Heart left ventricle (tissue), 16 donors: ENCODE data around the gene CERS1. TPM values are rescaled to one million over a fixed set of nuclear protein-coding genes. Genes with fewer than 3 reads are reported as not detected.

Source experiments
- ATAC-seq, 4 donors: fragments of 200-7000 bp; cut with Tn5 transposase; one replicate each; pipeline ENCODE4 v1.9.1; 2020 to 2022; ENCODE audit warnings: moderate library complexity in 4 of 4, mild to moderate bottlenecking in 3 of 4, moderate number of reproducible peaks in 1 of 4
- DNase-seq, 5 donors: peaks; one replicate each; pipeline ENCODE4 v3.0.0-alpha.2; 2020
- H3K27ac ChIP-seq, 12 donors: fragments of 200-600 bp; sonication (generic) in 4 of 12; one replicate each; pipeline versions ENCODE4 v1.5.0 to v1.8.0; 2016 to 2022; ENCODE audit warnings: mild to moderate bottlenecking in 2 of 12
- H3K27me3 ChIP-seq, 9 donors: fragments of 200-600 bp; sonication (generic) in 2 of 9; one replicate each; pipeline versions ENCODE4 v1.5.1 to v1.8.0; 2016 to 2022; ENCODE audit warnings: mild to moderate bottlenecking in 3 of 9
- H3K36me3 ChIP-seq, 9 donors: fragments of 200-600 bp; sonication (generic) in 2 of 9; one replicate each; pipeline versions ENCODE4 v1.5.0 to v1.8.0; 2018 to 2022; ENCODE audit warnings: mild to moderate bottlenecking in 2 of 9
- H3K4me1 ChIP-seq, 12 donors: fragments of 200-600 bp; sonication (generic) in 4 of 12; one replicate each; pipeline versions ENCODE4 v1.5.0 to v1.8.0; 2016 to 2022; ENCODE audit warnings: mild to moderate bottlenecking in 3 of 12
- H3K4me3 ChIP-seq, 12 donors: fragments of 200-600 bp; sonication (generic) in 4 of 12; one replicate each; pipeline versions ENCODE4 v1.5.0 to v1.8.0; 2017 to 2022; ENCODE audit warnings: mild to moderate bottlenecking in 9 of 12, moderate library complexity in 4 of 12
- H3K9me3 ChIP-seq, 12 donors: fragments of 200-600 bp; sonication (generic) in 4 of 12; one replicate each; pipeline versions ENCODE4 v1.5.0 to v1.8.0; 2016 to 2022; ENCODE audit warnings: mild to moderate bottlenecking in 1 of 12
- POLR2A ChIP-seq, 2 donors: fragments of 450-650 bp; IDR thresholded peaks; one replicate each; pipeline ENCODE4 v1.6.1; 2017; ENCODE audit warnings: antibody characterized with exemption in 2 of 2, mild to moderate bottlenecking in 2 of 2, moderate library complexity in 2 of 2
- WGBS, 4 donors: extraction: QIAGEN DNeasy Blood & Tissue Kit in 2 of 4; methylation state at CpG; one replicate each; pipeline versions ENCODE4 v1.1.5 to v1.1.7; 2013 to 2018; 5-methylcytosine and 5-hydroxymethylcytosine counted together
- intact Hi-C, 10 donors: fragments of 100-400 bp; cut with DNase I; formaldehyde crosslinking; loops; one replicate each; pipeline versions ENCODE4 v1.11.1 to v1.14.2; 2022
- polyA plus RNA-seq, 2 donors: library from polyadenylated mRNA; stranded (reverse); fragments of 200-250 nt; gene quantifications; one replicate each; pipeline ENCODE4 v1.2.3, GENCODE V29; 2013
- total RNA-seq, 9 donors: library from RNA; depleted of rRNA in 2 of 9; stranded (reverse); fragments of >200 nt in 2 of 9; fragmentation: NEBNext Ultra II Directional in 3 of 9; extraction: Animal tissue kit (Norgen Biotek cat#: 25700) in 3 of 9; gene quantifications; one replicate each; pipeline versions ENCODE4 v1.1.0 to v1.2.4, GENCODE V29; 2016 to 2023
- TF ChIP-seq, protein P1 (sequence below), 12 donors: fragments of 200-600 bp; sonication (generic) in 4 of 12; IDR thresholded peaks; one replicate each; pipeline versions ENCODE4 v1.5.0 to v1.8.0; 2018 to 2022; ENCODE audit warnings: antibody characterized with exemption in 12 of 12, mild to moderate bottlenecking in 5 of 12
- donor health status: ischemic (EF 13 %, LVEDD 7.1; RV severe dilation, severe dysfunction).
- donor health status: healthy with polysubstance abuse.
- donor health status: DM: no; HTN: yes; CAD: no.
- donor health status: DM: no; HTN: no; CAD: no.
- donor health status: ischemic (EF 25% LVEDD 6.9; RV normal size, moderate dysfunction).
- donor health status: ischemic (EF 25% LVEDD 5.7; RV mildly dilated, moderate dysfunction).
- donor health status: healthy.
- donor health status: DM: yes; HTN: yes; CAD: no.
- donor health status: ischemic (EF 35%, LVEDD 5.7; RV mildly dilated, moderate dysfunction).
- donor health status: nonischemic (EF 11% LVEDD 7.7; RV severe dilation, severe dysfunction).
- donor health status: DM: yes; HTN: yes; CAD: no.
- donor health status: PGD.
- donor health status: ischemic (EF 29% LVEDD 5.4; RV normal size, mild dysfunction).
- donor health status: nonischemic (EF 23%, LVEDD 6.1; RV moderate dilation, normal function).

CERS1 gene
- total and polyA plus RNA-seq, 11 donors: 0.21 to 2.1 (median 0.52) TPM

DNA sequence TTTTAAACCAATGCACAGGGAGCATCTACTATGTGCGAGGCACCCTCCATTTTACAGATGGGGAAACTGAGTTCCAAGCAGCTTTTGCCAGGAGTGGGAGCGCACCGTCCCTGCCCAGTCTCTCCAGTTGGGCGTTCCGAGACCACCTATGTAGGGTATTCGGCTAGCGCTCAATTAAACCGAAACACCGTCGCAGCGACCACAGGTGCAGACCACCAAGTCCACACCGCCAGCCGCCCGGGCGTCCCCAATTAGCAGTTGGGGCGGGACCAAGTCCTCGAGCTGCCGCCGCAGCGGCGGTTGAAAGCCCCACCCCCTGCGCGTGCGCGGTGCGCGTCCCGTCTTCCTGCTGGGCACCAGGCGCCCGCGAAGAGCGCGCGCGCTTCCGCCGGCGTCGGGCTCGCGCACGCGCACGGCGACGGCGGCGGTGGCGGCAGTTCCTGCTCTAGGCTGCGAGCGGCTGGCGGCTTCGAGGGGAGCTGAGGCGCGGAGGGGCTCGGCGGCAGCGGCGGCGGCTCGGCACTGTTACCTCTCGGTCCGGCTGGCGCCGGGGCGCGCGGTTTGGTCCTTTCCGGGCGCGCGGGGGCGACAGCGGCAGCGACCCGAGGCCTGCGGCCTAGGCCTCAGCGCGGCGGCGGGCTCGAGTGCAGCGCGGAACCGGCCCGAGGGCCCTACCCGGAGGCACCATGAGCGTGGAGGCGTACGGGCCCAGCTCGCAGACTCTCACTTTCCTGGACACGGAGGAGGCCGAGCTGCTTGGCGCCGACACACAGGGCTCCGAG, 64.2 kb downstream of the CERS1 start, which contains the start of gene UPF1:
UPF1 (plus strand) TSS at position 436 of the 782 bp plus-strand sequence; CDS start at position 687, 251 bp downstream.
- Histone ChIP-seq H3K4me1 (peaks cover 4 to 44% (median 32%) of the 10 kb centered on the region in 12 donors), H3K9me3 (peaks cover 0 to 13% (median 8%) of the 10 kb centered on the region in 12 donors), H3K4me3 (peak within 1 kb of the TSS; percentile 71 to 97 (median 88)), H3K36me3 (peaks cover 0 to 18% (median 5%) of the 10 kb centered on the region in 9 donors), H3K27ac (peak within 1 kb of the TSS; percentile 62 to 95 (median 86)), H3K27me3 (no peaks in the 10 kb centered on the region)
- 1% methylated on average over 17 to 96 of the region's 96 CpGs for WGBS, 4 donors
- DNase-seq (peak; percentile 95 to 99 (median 96)), ATAC-seq (peak; percentile 93 to 96 (median 94))
- intact Hi-C loops: loop anchor here in 4 of 10 donors (5.0 to 10.0 kb wide), 3 partner anchors 144 to 149 kb away; partner anchors contain the start of gene CRTC1 (in 3 of the 4)
- TF ChIP-seq POLR2A (IDR thresholded peaks at IDR 0.05): peak in 1 of 2 donors; percentile 72
- TF ChIP-seq, protein P1, sequence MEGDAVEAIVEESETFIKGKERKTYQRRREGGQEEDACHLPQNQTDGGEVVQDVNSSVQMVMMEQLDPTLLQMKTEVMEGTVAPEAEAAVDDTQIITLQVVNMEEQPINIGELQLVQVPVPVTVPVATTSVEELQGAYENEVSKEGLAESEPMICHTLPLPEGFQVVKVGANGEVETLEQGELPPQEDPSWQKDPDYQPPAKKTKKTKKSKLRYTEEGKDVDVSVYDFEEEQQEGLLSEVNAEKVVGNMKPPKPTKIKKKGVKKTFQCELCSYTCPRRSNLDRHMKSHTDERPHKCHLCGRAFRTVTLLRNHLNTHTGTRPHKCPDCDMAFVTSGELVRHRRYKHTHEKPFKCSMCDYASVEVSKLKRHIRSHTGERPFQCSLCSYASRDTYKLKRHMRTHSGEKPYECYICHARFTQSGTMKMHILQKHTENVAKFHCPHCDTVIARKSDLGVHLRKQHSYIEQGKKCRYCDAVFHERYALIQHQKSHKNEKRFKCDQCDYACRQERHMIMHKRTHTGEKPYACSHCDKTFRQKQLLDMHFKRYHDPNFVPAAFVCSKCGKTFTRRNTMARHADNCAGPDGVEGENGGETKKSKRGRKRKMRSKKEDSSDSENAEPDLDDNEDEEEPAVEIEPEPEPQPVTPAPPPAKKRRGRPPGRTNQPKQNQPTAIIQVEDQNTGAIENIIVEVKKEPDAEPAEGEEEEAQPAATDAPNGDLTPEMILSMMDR (IDR thresholded peaks at IDR 0.05): peak in 5 of 12 donors; percentile 3 to 21 (median 16)

DNA sequence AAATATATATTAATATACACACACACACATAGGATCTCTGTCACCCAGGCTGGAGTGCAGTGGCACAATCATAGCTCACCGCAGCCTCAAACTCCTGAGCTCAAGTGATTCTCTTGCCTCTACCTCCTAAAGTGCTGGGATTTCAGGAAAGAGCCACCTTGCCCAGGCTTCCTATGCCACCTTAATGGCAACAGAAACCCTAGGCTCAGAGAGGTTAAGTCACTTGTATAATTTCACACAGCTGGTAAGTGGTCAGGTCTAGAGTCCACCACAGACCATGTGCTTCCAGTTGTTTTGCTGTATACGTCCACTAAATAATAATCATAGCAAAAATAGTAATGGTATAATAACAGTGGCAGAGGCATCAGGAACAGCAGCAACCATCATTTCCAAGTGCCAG, 65.5 kb downstream of the CERS1 start:
- TF ChIP-seq, protein P1 (IDR thresholded peaks at IDR 0.05): no peak
- ATAC-seq: no peak
- Histone ChIP-seq H3K4me1 (peaks cover 4 to 32% (median 24%) of the 10 kb centered on the region in 12 donors), H3K9me3 (peaks cover 0 to 23% (median 10%) of the 10 kb centered on the region in 12 donors), H3K27ac (no peak overlapping the region), H3K36me3 (peaks cover 0 to 14% (median 5%) of the 10 kb centered on the region in 9 donors), H3K27me3 (no peaks in the 10 kb centered on the region), H3K4me3 (no peak overlapping the region)
- 85 to 91% (median 88%) methylated on average over 2 of the region's 2 CpGs for WGBS, 4 donors
- DNase-seq: no peak
- intact Hi-C loops: loop anchor here in 4 of 10 donors (5.0 to 10.0 kb wide), 3 partner anchors 143 to 148 kb away; partner anchors contain the start of gene CRTC1 (in 3 of the 4)

DNA sequence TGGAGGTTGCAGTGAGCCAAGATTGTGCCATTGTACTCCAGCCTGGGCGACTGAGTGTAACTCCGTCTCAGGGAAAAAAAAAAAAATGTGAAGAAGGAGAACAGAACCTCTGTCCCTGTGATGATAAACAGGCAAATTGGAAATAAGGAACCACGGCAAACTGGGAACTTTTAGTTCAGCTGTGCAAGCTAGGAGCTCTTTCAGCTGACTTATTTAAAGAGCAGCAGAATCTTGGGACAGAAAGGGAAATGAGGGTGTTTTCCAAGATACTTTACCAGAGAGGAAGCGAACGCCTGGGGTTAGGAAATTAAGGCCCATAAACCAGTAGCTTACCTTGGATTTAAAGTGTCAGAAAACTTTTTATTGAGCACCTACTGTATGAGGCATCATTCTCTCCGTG, 67.2 kb downstream of the CERS1 start:
- WGBS, 4 donors: 53 to 62% (median 56%) methylated on average over 6 of the region's 6 CpGs
- no peak overlapping the region for H3K4me3 ChIP-seq
- TF ChIP-seq POLR2A (IDR thresholded peaks at IDR 0.05): no peak
- TF ChIP-seq, protein P1 (IDR thresholded peaks at IDR 0.05): no peak
- peaks cover 0 to 23% (median 10%) of the 10 kb centered on the region in 12 donors for H3K9me3 ChIP-seq
- intact Hi-C loops: no loop called here
- no peak for DNase-seq
- no peak for ATAC-seq
- H3K36me3 ChIP-seq: no peaks in the 10 kb centered on the region
- no peak overlapping the region for H3K27ac ChIP-seq
- H3K27me3 ChIP-seq: no peaks in the 10 kb centered on the region
- H3K4me1 ChIP-seq: peaks cover 0 to 19% (median 8%) of the 10 kb centered on the region in 12 donors

Other genes with a start within 250 kb of the CERS1 start
- 10 to 100 TPM in 2 of 9 donors, 1 to 10 TPM in 7; 3.8 to 10.2 (median 8.2) TPM for gene CRTC1, start 212.5 kb downstream of the CERS1 start, total RNA-seq
- 1 to 10 TPM; 4.4 to 6.4 TPM for gene CRTC1, start 212.5 kb downstream of the CERS1 start, polyA plus RNA-seq
- 1 to 10 TPM in 3 of 9 donors, under 1 TPM in 5, not detected in 1; 0.16 to 2.7 (median 0.60) TPM for gene COMP, start 104.9 kb downstream of the CERS1 start, total RNA-seq
- gene COMP, start 104.9 kb downstream of the CERS1 start, polyA plus RNA-seq: under 1 TPM; 0.11 to 0.53 TPM
- 10 to 100 TPM; 27.5 to 84.4 (median 40.2) TPM for gene UPF1, start 64.2 kb downstream of the CERS1 start, total RNA-seq
- 10 to 100 TPM; 33.4 to 34.3 TPM for gene UPF1, start 64.2 kb downstream of the CERS1 start, polyA plus RNA-seq
- gene COPE, start 23.2 kb upstream of the CERS1 start, total RNA-seq: 100 to 1,000 TPM in 8 of 9 donors, 10 to 100 TPM in 1; 94.0 to 241 (median 123) TPM
- 100 to 1,000 TPM; 172 to 216 TPM for gene COPE, start 23.2 kb upstream of the CERS1 start, polyA plus RNA-seq
- 10 to 100 TPM; 14.3 to 49.9 (median 25.9) TPM for gene DDX49, start 23.6 kb upstream of the CERS1 start, total RNA-seq
- gene DDX49, start 23.6 kb upstream of the CERS1 start, polyA plus RNA-seq: 10 to 100 TPM; 41.2 to 56.9 TPM
- gene HOMER3, start 45.1 kb upstream of the CERS1 start, total RNA-seq: 10 to 100 TPM; 13.6 to 36.8 (median 16.4) TPM
- 10 to 100 TPM; 27.4 to 32.4 TPM for gene HOMER3, start 45.1 kb upstream of the CERS1 start, polyA plus RNA-seq
- 10 to 100 TPM; 36.1 to 76.5 (median 59.4) TPM for gene SUGP2, start 137.4 kb upstream of the CERS1 start, total RNA-seq
- gene SUGP2, start 137.4 kb upstream of the CERS1 start, polyA plus RNA-seq: 10 to 100 TPM; 36.8 to 47.8 TPM
- gene ARMC6, start 137.4 kb upstream of the CERS1 start, total RNA-seq: 10 to 100 TPM in 8 of 9 donors, 1 to 10 TPM in 1; 9.9 to 23.6 (median 18.0) TPM
- 10 to 100 TPM; 22.4 to 24.7 TPM for gene ARMC6, start 137.4 kb upstream of the CERS1 start, polyA plus RNA-seq
- 10 to 100 TPM; 15.7 to 28.0 (median 17.9) TPM for gene SLC25A42, start 167.8 kb upstream of the CERS1 start, total RNA-seq
- gene SLC25A42, start 167.8 kb upstream of the CERS1 start, polyA plus RNA-seq: 10 to 100 TPM; 15.6 to 21.1 TPM
- gene TMEM161A, start 242.3 kb upstream of the CERS1 start, total RNA-seq: 10 to 100 TPM; 12.3 to 29.7 (median 20.8) TPM
- gene TMEM161A, start 242.3 kb upstream of the CERS1 start, polyA plus RNA-seq: 10 to 100 TPM; 22.1 to 26.1 TPM